Measurements from ENCODE around the gene TMEM232.

Gene TMEM232

GRCh38 chr5:110435207-110435606 is 291.3 kb downstream of the TMEM232 start:
- no peak for DNase-seq (ENCODE audit: low read depth in 2 of 2, low spot score in 1 of 2)

DNA sequence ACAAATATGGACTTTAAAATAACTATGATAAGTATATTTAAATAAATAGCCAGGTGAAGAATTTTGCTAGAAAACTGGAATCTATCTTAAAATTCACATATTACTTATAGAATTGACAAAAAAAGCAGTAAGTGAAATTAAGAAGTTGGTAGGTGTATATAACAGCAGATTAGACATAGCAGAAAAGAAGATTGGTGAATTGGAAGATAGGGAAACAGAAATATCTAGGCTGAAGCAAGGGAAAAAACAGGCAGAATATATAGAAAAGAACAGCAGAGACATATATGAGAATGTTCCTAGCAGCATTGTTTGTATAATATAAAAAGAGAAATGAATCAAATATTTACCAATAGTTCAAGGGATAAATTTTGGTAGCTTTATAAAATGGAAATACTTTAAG is 294.9 kb downstream of the TMEM232 start:
- no peak for DNase-seq (ENCODE audit: low read depth in 2 of 2, low spot score in 1 of 2)

GRCh38 chr5:110414360-110414759 is 312.1 kb downstream of the TMEM232 start:
- no peak for DNase-seq (ENCODE audit: low read depth in 2 of 2, low spot score in 1 of 2)

- DNase-seq (ENCODE audit: low read depth in 2 of 2, low spot score in 1 of 2) = no peak
Measured at GRCh38 chr5:110413856-110414255, 312.6 kb downstream of the TMEM232 start.

DNA sequence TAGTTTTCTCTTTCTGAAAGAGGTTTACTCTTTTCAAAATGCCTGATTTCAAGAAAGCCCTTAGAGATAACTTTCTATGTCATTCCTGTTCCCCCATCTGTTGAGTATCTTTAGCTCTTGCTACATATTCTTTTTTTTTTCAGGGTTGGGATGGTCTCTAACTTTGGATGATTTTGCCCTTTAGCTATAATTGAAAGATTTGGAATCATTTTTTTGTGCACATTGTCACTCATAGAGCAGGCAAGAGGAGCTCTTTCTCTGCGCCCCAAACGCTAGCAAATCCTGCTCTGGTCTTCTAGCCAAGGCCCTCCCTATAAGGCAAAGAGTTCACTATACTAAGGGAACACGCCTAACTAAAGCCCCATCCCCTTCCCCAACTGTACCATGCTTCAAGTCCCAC is 316.9 kb downstream of the TMEM232 start:
- no peak for DNase-seq (ENCODE audit: low read depth in 2 of 2, low spot score in 1 of 2)

DNA sequence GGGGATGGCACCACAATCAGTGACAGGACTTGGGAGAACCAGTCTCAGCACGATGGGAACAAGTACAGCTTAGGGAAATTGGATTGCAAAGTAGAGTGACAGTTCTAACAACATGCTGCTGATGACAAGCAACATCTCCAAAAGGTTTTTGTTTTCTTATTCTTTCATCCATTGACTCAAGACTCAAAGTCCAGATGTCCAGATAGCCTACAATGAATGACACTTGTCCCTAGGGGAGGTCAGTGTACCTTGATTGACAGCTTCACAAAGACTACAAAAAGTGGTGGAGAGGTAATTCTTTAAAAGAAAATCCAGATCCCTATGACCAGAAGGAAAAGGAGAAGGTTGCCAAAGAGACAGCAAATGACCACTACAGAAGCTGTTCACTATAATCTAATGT is 323.9 kb downstream of the TMEM232 start:
- DNase-seq (ENCODE audit: low read depth in 2 of 2, low spot score in 1 of 2) = no peak

- DNase-seq (ENCODE audit: low read depth in 2 of 2, low spot score in 1 of 2) = no peak
Measured at GRCh38 chr5:110401881-110402280, 324.6 kb downstream of the TMEM232 start.

GRCh38 chr5:110398951-110399350 is 327.5 kb downstream of the TMEM232 start:
- DNase-seq (ENCODE audit: low read depth in 2 of 2, low spot score in 1 of 2) = no peak

DNA sequence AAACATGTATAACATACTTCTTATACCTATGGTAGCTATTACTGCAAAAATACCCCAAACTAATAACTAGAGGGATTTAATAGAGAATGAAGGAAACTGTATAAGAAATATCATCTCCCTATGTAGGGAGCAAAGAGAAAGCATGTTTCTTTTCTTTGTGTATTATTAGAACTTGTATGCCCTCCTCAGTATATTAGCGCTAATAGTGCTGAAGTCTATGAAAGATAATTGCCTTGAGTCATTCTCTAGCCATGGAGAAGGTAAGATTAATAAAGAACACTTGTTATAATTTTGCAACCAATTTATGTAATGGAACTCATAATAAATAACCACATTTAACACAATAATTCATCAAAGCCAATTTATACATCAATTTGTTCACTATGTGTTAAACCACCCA is 329.2 kb downstream of the TMEM232 start:
- DNase-seq (ENCODE audit: low read depth in 2 of 2, low spot score in 1 of 2) = no peak

DNA sequence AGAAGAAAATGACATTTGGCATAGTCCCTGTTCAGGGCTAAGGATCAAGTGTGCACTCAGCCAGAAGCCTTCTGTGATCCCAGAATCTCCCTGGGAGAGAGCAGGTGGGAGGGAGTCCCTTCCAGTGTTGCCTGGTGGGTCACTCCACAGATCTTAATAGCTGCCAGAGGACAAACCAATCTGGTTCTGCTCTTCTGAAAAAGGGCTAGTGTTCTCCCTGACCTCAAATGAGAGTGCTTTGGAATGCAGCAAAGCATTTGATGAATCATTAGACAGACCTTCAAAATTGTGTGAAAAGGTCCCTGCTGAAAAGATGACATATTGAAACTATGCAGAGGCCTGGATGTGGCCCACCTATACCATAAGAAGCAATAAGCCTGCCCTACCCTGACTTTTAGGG is 339.7 kb downstream of the TMEM232 start:
- DNase-seq (ENCODE audit: low read depth in 2 of 2, low spot score in 1 of 2) = no peak

DNA sequence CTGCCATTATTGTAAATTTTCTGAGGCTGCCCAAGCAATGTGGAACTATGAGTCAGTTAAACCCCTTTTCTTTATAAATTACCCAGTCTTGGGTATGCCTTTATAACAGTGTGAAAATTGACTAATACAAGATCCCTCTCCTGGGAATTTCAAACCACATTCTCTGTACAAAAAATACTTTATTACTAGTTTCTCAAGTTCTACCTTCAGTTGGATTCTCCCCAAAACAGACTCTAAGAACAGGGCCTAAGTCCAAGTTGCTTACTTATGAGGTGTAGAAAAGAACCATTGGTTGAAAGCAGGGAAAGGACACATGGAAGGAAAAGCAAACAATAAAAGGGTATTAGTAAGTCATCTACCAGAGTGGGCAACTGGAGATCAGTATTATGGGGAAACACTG is 343.2 kb downstream of the TMEM232 start:
- DNase-seq (ENCODE audit: low read depth in 2 of 2, low spot score in 1 of 2) = no peak

DNA sequence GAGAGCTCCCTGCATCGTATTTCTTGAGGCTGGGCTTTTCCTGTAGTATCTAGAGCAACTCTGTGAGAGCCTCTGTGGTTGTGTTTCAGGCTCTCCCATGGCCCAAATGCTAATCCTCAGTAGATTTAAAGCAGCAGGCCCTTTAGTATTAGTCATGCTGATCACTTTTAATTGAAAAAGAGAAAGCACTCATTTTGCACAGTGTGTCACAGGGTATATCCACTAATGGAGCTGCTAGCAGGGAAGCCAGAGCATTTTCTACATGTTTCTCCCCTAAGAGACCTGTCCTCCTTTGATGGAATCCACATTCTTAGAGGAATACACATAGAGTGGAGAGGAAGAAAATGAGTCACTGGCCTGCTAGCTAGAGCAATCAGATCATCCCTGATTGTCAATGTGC is 348.5 kb downstream of the TMEM232 start:
- DNase-seq (ENCODE audit: low read depth in 2 of 2, low spot score in 1 of 2) = no peak

DNA sequence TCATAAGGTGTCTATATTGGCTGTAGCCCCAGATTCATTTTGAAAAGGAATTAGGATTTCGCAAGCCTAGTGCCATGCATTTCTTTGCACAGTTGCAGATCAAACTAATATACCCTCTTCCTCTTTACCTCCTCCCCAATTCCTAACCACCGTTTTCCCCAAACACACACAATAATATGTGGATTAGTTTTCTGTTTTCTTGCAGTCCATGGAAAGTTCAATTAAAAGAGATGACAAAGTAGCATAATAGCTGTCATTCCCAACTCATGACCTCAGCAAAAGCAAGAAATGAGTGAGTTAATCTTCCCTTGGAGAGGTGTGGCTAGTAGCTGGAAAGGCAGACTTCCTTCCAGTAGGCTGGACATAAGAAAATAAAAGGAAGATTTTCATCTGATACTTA is 349.1 kb downstream of the TMEM232 start:
- no peak for DNase-seq (ENCODE audit: low read depth in 2 of 2, low spot score in 1 of 2)

- DNase-seq (ENCODE audit: low read depth in 2 of 2, low spot score in 1 of 2) = no peak
Measured at GRCh38 chr5:110376281-110376951, 350.1 kb downstream of the TMEM232 start.

GRCh38 chr5:110371725-110372041 is 354.8 kb downstream of the TMEM232 start:
- no peak for DNase-seq (ENCODE audit: low read depth in 2 of 2, low spot score in 1 of 2)

- no peak for DNase-seq (ENCODE audit: low read depth in 2 of 2, low spot score in 1 of 2)
Measured at GRCh38 chr5:110371011-110371724, 355.3 kb downstream of the TMEM232 start.

All from stimulated activated CD8-positive, alpha-beta memory T cell treated with anti-CD3 and anti-CD28 coated beads, Interleukin-4, amount 100 ng/mL, for 4 hours (primary cell).